ENCODE measurements around the gene BCL11B.

DNA sequence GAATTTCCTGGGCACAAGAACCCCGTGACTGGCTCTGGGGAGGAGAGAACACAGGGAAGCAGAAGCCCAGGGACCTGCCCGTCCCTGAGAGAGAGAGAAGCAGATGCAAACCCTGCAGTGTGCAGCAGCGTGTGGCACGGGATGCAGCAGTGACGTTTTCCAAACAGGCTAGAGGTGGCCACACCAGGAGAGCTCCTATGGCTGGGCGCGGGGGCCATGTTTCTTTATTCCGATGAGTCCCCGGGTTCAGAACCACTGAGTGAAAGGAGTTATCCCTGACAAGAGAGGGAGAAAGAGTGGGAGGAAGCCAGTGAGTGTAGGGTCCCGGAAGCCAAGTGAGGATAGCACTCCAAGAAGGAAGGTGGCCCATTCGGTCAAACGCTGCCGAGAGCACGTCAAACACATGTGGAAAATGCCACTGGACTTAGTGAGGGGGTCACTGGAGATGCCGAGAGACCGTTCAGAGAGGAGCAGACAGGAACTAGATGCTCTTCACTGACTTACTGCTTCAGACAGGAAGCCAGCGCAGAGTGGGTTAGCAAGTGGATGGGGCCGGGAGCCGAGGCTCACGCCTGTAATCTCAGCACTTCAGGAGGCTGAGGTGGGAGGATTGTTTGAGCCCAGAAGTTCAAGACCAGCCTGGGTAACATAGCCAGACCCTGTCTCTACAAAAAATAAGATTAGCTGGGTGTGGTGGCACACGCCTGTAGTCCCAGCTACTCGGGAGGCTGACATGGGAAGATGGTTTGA, 123.0 kb downstream of the BCL11B start:
- TF ChIP-seq, protein P1, sequence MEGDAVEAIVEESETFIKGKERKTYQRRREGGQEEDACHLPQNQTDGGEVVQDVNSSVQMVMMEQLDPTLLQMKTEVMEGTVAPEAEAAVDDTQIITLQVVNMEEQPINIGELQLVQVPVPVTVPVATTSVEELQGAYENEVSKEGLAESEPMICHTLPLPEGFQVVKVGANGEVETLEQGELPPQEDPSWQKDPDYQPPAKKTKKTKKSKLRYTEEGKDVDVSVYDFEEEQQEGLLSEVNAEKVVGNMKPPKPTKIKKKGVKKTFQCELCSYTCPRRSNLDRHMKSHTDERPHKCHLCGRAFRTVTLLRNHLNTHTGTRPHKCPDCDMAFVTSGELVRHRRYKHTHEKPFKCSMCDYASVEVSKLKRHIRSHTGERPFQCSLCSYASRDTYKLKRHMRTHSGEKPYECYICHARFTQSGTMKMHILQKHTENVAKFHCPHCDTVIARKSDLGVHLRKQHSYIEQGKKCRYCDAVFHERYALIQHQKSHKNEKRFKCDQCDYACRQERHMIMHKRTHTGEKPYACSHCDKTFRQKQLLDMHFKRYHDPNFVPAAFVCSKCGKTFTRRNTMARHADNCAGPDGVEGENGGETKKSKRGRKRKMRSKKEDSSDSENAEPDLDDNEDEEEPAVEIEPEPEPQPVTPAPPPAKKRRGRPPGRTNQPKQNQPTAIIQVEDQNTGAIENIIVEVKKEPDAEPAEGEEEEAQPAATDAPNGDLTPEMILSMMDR (conservative IDR thresholded peaks at IDR 0.05; ENCODE audit: low read depth, low read length): no peak
- TF ChIP-seq EZH2 (IDR thresholded peaks at IDR 0.05; ENCODE audit: borderline replicate concordance, low read depth, low read length, poor library complexity, severe bottlenecking): no peak

Data from A673 (cell line).